Liver (tissue), 9 donors: Measurements from ENCODE around the gene KIF26A. TPM values are rescaled to one million over a fixed set of nuclear protein-coding genes. Genes with fewer than 3 reads are reported as not detected.
A peak's percentile ranks its signal among the peaks of the same experiment; 100 is the strongest.

Experiments
- DNase-seq: peaks from one replicate; pipeline ENCODE4 v3.0.0-alpha.2; 2017; ENCODE audit warnings: low spot score
- H3K27ac ChIP-seq, 2 donors: one replicate each; pipeline ENCODE4 v1.7.0; 2013; ENCODE audit warnings: inconsistent platforms in 2 of 2, low read length in 2 of 2, control low read depth in 1 of 2, low read depth in 1 of 2, mild to moderate bottlenecking in 1 of 2
- H3K27me3 ChIP-seq, 4 donors: one replicate each; pipeline versions ENCODE4 v1.6.1 to v1.7.0; 2013; ENCODE audit warnings: low read length in 3 of 4, inconsistent platforms in 1 of 4, mild to moderate bottlenecking in 1 of 4, moderate library complexity in 1 of 4; ENCODE audit not compliant: control insufficient read depth in 4 of 4, insufficient read depth in 4 of 4
- H3K36me3 ChIP-seq, 4 donors: one replicate each; pipeline versions ENCODE4 v1.6.1 to v1.7.0; 2013; ENCODE audit warnings: low read length in 3 of 4, mild to moderate bottlenecking in 3 of 4, low read depth in 1 of 4, moderate library complexity in 1 of 4; ENCODE audit not compliant: control insufficient read depth in 4 of 4, insufficient read depth in 3 of 4
- H3K4me1 ChIP-seq, 4 donors: one replicate each; pipeline versions ENCODE4 v1.6.1 to v1.7.0; 2013; ENCODE audit warnings: low read length in 3 of 4, mild to moderate bottlenecking in 3 of 4, moderate library complexity in 1 of 4; ENCODE audit not compliant: control insufficient read depth in 4 of 4, insufficient read depth in 4 of 4
- H3K4me3 ChIP-seq, 3 donors: one replicate each; pipeline versions ENCODE4 v1.6.1 to v1.7.0; 2013; ENCODE audit warnings: low read length in 3 of 3, control low read depth in 1 of 3, low read depth in 1 of 3, mild to moderate bottlenecking in 1 of 3
- H3K9ac ChIP-seq, 2 donors: one replicate each; pipeline ENCODE4 v1.7.0; 2013; ENCODE audit warnings: low read length in 2 of 2, mild to moderate bottlenecking in 2 of 2, moderate library complexity in 2 of 2, control low read depth in 1 of 2, low read depth in 1 of 2
- H3K9me3 ChIP-seq, 4 donors: one replicate each; pipeline versions ENCODE4 v1.6.1 to v1.7.0; 2013; ENCODE audit warnings: low read length in 3 of 4; ENCODE audit not compliant: control insufficient read depth in 4 of 4
- CTCF ChIP-seq: fragments of 150-350 bp; IDR thresholded peaks from 2 replicates; pipeline ENCODE4 v1.5.1; 2017; ENCODE audit warnings: improper control_type of control experiment, low read depth, low read length; ENCODE audit not compliant: missing input control
- EGR1 ChIP-seq, 2 donors: IDR thresholded peaks; 2 replicates each; pipeline ENCODE4 v1.6.1; 2016 to 2018; ENCODE audit warnings: antibody characterized with exemption in 2 of 2, low read depth in 2 of 2
- FOXA1 ChIP-seq: IDR thresholded peaks from 2 replicates; pipeline ENCODE4 v1.6.1; 2016; ENCODE audit warnings: antibody characterized with exemption
- FOXA2 ChIP-seq: IDR thresholded peaks from 2 replicates; pipeline ENCODE4 v1.6.1; 2016; ENCODE audit warnings: antibody characterized with exemption
- GABPA ChIP-seq, 2 donors: IDR thresholded peaks in 1 of 2; conservative IDR thresholded peaks in 1 of 2; 2 replicates each; pipeline ENCODE4 v1.6.1; 2016; ENCODE audit warnings: antibody characterized with exemption in 2 of 2, mild to moderate bottlenecking in 1 of 2, moderate library complexity in 1 of 2
- HNF4A ChIP-seq, 2 donors: conservative IDR thresholded peaks; 2 replicates each; pipeline ENCODE4 v1.6.1; 2016; ENCODE audit warnings: antibody characterized with exemption in 2 of 2, mild to moderate bottlenecking in 2 of 2
- HNF4G ChIP-seq: IDR thresholded peaks from 2 replicates; pipeline ENCODE4 v1.6.1; 2016; ENCODE audit warnings: antibody characterized with exemption
- JUND ChIP-seq, 2 donors: IDR thresholded peaks; 2 replicates each; pipeline ENCODE4 v1.6.1; 2016; ENCODE audit warnings: antibody characterized with exemption in 2 of 2
- RAD21 ChIP-seq, 2 donors: IDR thresholded peaks; 2 replicates each; pipeline ENCODE4 v1.6.1; 2016; ENCODE audit warnings: antibody characterized with exemption in 2 of 2, mild to moderate bottlenecking in 2 of 2
- RXRA ChIP-seq, 2 donors: IDR thresholded peaks; 2 replicates each; pipeline ENCODE4 v1.6.1; 2017 to 2018; ENCODE audit warnings: antibody characterized with exemption in 2 of 2, mild to moderate bottlenecking in 1 of 2
- SP1 ChIP-seq: IDR thresholded peaks from 2 replicates; pipeline ENCODE4 v1.6.1; 2018; ENCODE audit warnings: antibody characterized with exemption, mild to moderate bottlenecking
- TAF1 ChIP-seq: conservative IDR thresholded peaks from 2 replicates; pipeline ENCODE4 v1.6.1; 2016; ENCODE audit warnings: antibody characterized with exemption, mild to moderate bottlenecking
- YY1 ChIP-seq: IDR thresholded peaks from 2 replicates; pipeline ENCODE4 v1.6.1; 2016; ENCODE audit warnings: antibody characterized with exemption, mild to moderate bottlenecking
- WGBS: extraction: QIAGEN DNeasy Blood & Tissue Kit; methylation state at CpG from one replicate; pipeline ENCODE4 v1.1.7; 2013; 5-methylcytosine and 5-hydroxymethylcytosine counted together
- polyA plus RNA-seq, 2 donors: library from polyadenylated mRNA; stranded (reverse) in 1 of 2; unstranded in 1 of 2; fragments of 200-250 nt in 1 of 2; fragments of >200 nt in 1 of 2; fragmentation: Nextera tagmentation in 1 of 2; extraction: Ambion mirVana in 1 of 2; gene quantifications; one replicate each; pipeline versions ENCODE4 v1.2.1 to v1.2.3, GENCODE V29; 2013 to 2015
- total RNA-seq, 2 donors: library from RNA; depleted of rRNA; stranded (reverse); fragments of >200 nt; gene quantifications; one replicate each; pipeline ENCODE4 v1.2.3, GENCODE V29; 2014
- TF ChIP-seq, protein P1 (sequence below): IDR thresholded peaks from 2 replicates; pipeline ENCODE4 v1.6.1; 2016; ENCODE audit warnings: antibody characterized with exemption
- TF ChIP-seq, protein P2 (sequence below): IDR thresholded peaks from 2 replicates; pipeline ENCODE4 v1.6.1; 2016; ENCODE audit warnings: antibody characterized with exemption, mild to moderate bottlenecking
- donor health status: healthy.
- donor health status: healthy.
- donor health status: healthy.
- donor health status: healthy.
- donor health status: healthy.

Gene KIF26A
- total and polyA plus RNA-seq, 4 donors = 0.07 to 10.2 (median 1.3) TPM

DNA sequence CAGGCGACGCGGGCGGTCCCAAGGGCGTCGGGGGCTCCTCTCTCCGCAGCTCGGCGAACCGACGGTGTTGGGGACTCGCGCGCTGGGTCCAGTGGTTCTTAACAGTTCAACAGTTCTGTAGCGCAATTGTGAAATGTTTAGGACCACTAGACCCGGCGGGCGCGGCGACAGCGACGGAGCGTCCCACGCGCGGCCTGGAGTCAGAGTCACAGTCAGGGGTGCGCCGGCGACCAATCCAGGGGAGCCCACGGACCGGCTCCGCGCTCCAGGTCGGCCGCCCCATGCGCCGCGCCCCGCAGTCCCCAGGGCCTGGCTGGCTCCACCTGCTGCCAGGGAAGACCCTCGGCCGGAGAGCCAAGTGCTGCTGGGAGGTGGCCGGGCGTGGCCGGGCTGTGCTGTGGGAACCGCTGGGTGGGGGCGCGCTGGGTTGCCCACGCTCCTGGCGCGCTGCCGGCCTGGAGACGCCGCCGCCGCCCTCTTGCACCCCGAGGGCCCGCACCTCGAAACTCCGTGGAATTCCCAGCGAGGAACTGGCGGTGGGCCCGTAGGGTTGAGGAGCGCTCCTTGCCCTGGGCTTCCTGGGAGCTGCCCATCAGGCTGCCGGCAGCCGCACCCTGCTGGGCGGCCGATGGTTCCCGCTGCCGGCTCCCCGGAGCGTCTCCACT, 20.9 kb upstream of the KIF26A start:
- H3K9ac ChIP-seq = no peak overlapping the region
- H3K4me3 ChIP-seq = peak overlapping the region in 1 of 3 donors; percentile 62
- 18% methylated on average over 71 of the region's 71 CpGs for WGBS
- DNase-seq = no peak
- TF ChIP-seq JUND (IDR thresholded peaks at IDR 0.05) (no peak), FOXA2 (no peak), EGR1 (IDR thresholded peaks at IDR 0.05; ENCODE audit: low read depth in 2 of 2) (no peak), RXRA (IDR thresholded peaks at IDR 0.05) (no peak), TAF1 (no peak), GABPA (IDR thresholded peaks at IDR 0.05 in 1 of 2, conservative IDR thresholded peaks at IDR 0.05 in 1 of 2) (no peak), RAD21 (IDR thresholded peaks at IDR 0.05) (no peak), HNF4G (no peak), HNF4A (conservative IDR thresholded peaks at IDR 0.05) (no peak), SP1 (no peak), FOXA1 (no peak), YY1 (no peak), CTCF (no peak)
- TF ChIP-seq, protein P1, sequence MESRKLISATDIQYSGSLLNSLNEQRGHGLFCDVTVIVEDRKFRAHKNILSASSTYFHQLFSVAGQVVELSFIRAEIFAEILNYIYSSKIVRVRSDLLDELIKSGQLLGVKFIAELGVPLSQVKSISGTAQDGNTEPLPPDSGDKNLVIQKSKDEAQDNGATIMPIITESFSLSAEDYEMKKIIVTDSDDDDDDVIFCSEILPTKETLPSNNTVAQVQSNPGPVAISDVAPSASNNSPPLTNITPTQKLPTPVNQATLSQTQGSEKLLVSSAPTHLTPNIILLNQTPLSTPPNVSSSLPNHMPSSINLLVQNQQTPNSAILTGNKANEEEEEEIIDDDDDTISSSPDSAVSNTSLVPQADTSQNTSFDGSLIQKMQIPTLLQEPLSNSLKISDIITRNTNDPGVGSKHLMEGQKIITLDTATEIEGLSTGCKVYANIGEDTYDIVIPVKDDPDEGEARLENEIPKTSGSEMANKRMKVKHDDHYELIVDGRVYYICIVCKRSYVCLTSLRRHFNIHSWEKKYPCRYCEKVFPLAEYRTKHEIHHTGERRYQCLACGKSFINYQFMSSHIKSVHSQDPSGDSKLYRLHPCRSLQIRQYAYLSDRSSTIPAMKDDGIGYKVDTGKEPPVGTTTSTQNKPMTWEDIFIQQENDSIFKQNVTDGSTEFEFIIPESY = no peak
- TF ChIP-seq, protein P2, sequence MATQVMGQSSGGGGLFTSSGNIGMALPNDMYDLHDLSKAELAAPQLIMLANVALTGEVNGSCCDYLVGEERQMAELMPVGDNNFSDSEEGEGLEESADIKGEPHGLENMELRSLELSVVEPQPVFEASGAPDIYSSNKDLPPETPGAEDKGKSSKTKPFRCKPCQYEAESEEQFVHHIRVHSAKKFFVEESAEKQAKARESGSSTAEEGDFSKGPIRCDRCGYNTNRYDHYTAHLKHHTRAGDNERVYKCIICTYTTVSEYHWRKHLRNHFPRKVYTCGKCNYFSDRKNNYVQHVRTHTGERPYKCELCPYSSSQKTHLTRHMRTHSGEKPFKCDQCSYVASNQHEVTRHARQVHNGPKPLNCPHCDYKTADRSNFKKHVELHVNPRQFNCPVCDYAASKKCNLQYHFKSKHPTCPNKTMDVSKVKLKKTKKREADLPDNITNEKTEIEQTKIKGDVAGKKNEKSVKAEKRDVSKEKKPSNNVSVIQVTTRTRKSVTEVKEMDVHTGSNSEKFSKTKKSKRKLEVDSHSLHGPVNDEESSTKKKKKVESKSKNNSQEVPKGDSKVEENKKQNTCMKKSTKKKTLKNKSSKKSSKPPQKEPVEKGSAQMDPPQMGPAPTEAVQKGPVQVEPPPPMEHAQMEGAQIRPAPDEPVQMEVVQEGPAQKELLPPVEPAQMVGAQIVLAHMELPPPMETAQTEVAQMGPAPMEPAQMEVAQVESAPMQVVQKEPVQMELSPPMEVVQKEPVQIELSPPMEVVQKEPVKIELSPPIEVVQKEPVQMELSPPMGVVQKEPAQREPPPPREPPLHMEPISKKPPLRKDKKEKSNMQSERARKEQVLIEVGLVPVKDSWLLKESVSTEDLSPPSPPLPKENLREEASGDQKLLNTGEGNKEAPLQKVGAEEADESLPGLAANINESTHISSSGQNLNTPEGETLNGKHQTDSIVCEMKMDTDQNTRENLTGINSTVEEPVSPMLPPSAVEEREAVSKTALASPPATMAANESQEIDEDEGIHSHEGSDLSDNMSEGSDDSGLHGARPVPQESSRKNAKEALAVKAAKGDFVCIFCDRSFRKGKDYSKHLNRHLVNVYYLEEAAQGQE = no peak
- H3K27me3 ChIP-seq = no peaks in the 10 kb centered on the region
- H3K36me3 ChIP-seq = peaks cover 0 to 2% (median 0%) of the 10 kb centered on the region in 4 donors
- no peaks in the 10 kb centered on the region for H3K9me3 ChIP-seq
- H3K27ac ChIP-seq = no peak overlapping the region
- H3K4me1 ChIP-seq = peaks cover 5 to 16% (median 9%) of the 10 kb centered on the region in 4 donors
